WTC11 (cell line): Measurements from ENCODE around the gene ASCL2. TPM values are rescaled to one million over a fixed set of nuclear protein-coding genes. Genes with fewer than 3 reads are reported as not detected.
"Not testable (repeated sequence)": the region's sequence is repeated elsewhere in the genome, so short reads cannot be mapped to it uniquely, and the experiment has no call there.

Experiments used
- ATAC-seq: fragments of 200-7000 bp; cut with Tn5 transposase; 2 replicates; pipeline ENCODE4 v1.10.0; 2021; ENCODE audit warnings: mild to moderate bottlenecking, moderate library complexity
- CTCF ChIA-PET: fragments of 300-600 bp; sonication (Branson Sonifier 250); formaldehyde crosslinking; loops from one replicate; lab custom pipeline; 2021; ENCODE audit warnings: antibody characterized with exemption; lab: Charles Lee
- POLR2A ChIA-PET: fragments of 350-600 bp; sonication (Branson Sonifier 250); formaldehyde crosslinking; loops from one replicate; lab custom pipeline; 2021; ENCODE audit warnings: antibody characterized with exemption; lab: Charles Lee
- DNase-seq: peaks from one replicate; pipeline ENCODE4 v3.0.0; 2021; ENCODE audit warnings: low spot score
- H3K27ac Mint-ChIP-seq: 2 replicates; pipeline ENCODE4 v1.8.0; 2021; ENCODE audit warnings: mixed read lengths
- H3K27me3 Mint-ChIP-seq: 2 replicates; pipeline ENCODE4 v1.8.0; 2021; ENCODE audit warnings: low read depth, mild to moderate bottlenecking, moderate library complexity, mixed read lengths
- H3K36me3 Mint-ChIP-seq: 2 replicates; pipeline ENCODE4 v1.8.0; 2021; ENCODE audit warnings: mixed read lengths
- H3K4me1 Mint-ChIP-seq: 2 replicates; pipeline ENCODE4 v1.8.0; 2022; ENCODE audit warnings: mixed read lengths
- H3K4me3 Mint-ChIP-seq: 2 replicates; pipeline ENCODE4 v1.8.0; 2021; ENCODE audit warnings: mild to moderate bottlenecking, moderate library complexity, mixed read lengths
- H3K9me3 Mint-ChIP-seq: 2 replicates; pipeline ENCODE4 v1.8.0; 2021; ENCODE audit warnings: mixed read lengths
- ETV6 ChIP-seq: sonication (generic); formaldehyde crosslinking; IDR thresholded peaks from 2 replicates; pipeline ENCODE4 v1.8.1; 2022; ENCODE audit warnings: mild to moderate bottlenecking, missing genetic modification reagents
- FOXP1 ChIP-seq: sonication (generic); formaldehyde crosslinking; IDR thresholded peaks from 2 replicates; pipeline ENCODE4 v1.8.0; 2022; ENCODE audit warnings: missing genetic modification reagents, mild to moderate bottlenecking, moderate library complexity, borderline replicate concordance
- GABPB1 ChIP-seq: sonication (generic); formaldehyde crosslinking; IDR thresholded peaks from 2 replicates; pipeline ENCODE4 v1.8.1; 2023; ENCODE audit warnings: mild to moderate bottlenecking, missing genetic modification reagents
- GRHL2 ChIP-seq: fragments of 250-450 bp; sonication (Bioruptor Pico); IDR thresholded peaks from 2 replicates; pipeline ENCODE4 v1.8.0; 2022; ENCODE audit warnings: mild to moderate bottlenecking, moderate library complexity; ENCODE audit not compliant: insufficient replicate concordance, severe bottlenecking
- NFE2L1 ChIP-seq: sonication (generic); formaldehyde crosslinking; IDR thresholded peaks from 2 replicates; pipeline ENCODE4 v1.8.1; 2023; ENCODE audit warnings: missing genetic modification reagents
- NR3C1 ChIP-seq: sonication (generic); formaldehyde crosslinking; conservative IDR thresholded peaks from 2 replicates; pipeline ENCODE4 v1.8.1; 2023; ENCODE audit warnings: low read depth, mild to moderate bottlenecking, missing genetic modification reagents
- SMAD4 ChIP-seq: sonication (generic); formaldehyde crosslinking; IDR thresholded peaks from 2 replicates; pipeline ENCODE4 v1.8.0; 2022; ENCODE audit warnings: mild to moderate bottlenecking, missing genetic modification reagents
- SP1 ChIP-seq: sonication (generic); formaldehyde crosslinking; conservative IDR thresholded peaks from 2 replicates; pipeline ENCODE4 v1.8.1; 2022; ENCODE audit warnings: missing genetic modification reagents
- TCF7 ChIP-seq: sonication (generic); formaldehyde crosslinking; IDR thresholded peaks from 2 replicates; pipeline ENCODE4 v1.8.0; 2022; ENCODE audit warnings: mild to moderate bottlenecking, low read depth, missing genetic modification reagents, moderate library complexity
- ZNF232 ChIP-seq: sonication (generic); formaldehyde crosslinking; IDR thresholded peaks from 2 replicates; pipeline ENCODE4 v1.8.0; 2022; ENCODE audit warnings: mild to moderate bottlenecking, missing genetic modification reagents
- ZNF425 ChIP-seq: fragments of 250-450 bp; sonication (Bioruptor Pico); conservative IDR thresholded peaks from 2 replicates; pipeline ENCODE4 v1.9.0; 2021; ENCODE audit warnings: mild to moderate bottlenecking
- total RNA-seq: library from RNA; stranded (reverse); gene quantifications from 3 replicates; pipeline ENCODE4 v1.2.3, GENCODE V29; 2021
- TF ChIP-seq, protein P1 (sequence below): fragments of 200-600 bp; IDR thresholded peaks from 2 replicates; pipeline ENCODE4 v1.8.0; 2022; ENCODE audit warnings: antibody characterized with exemption
- TF ChIP-seq, protein P2 (sequence below): sonication (generic); formaldehyde crosslinking; IDR thresholded peaks from 2 replicates; pipeline ENCODE4 v1.8.1; 2023; ENCODE audit warnings: mild to moderate bottlenecking, missing genetic modification reagents
- TF ChIP-seq, protein P3 (sequence below): sonication (generic); formaldehyde crosslinking; IDR thresholded peaks from 2 replicates; pipeline ENCODE4 v1.8.1; 2022; ENCODE audit warnings: low read depth, missing genetic modification reagents, borderline replicate concordance
- TF ChIP-seq, protein P4 (sequence below): sonication (generic); formaldehyde crosslinking; IDR thresholded peaks from 2 replicates; pipeline ENCODE4 v1.8.0; 2023; ENCODE audit warnings: missing genetic modification reagents, mild to moderate bottlenecking, borderline replicate concordance

ASCL2 gene
- total RNA-seq, 1 experiment from 2014 or later, result 0.24 TPM

DNA sequence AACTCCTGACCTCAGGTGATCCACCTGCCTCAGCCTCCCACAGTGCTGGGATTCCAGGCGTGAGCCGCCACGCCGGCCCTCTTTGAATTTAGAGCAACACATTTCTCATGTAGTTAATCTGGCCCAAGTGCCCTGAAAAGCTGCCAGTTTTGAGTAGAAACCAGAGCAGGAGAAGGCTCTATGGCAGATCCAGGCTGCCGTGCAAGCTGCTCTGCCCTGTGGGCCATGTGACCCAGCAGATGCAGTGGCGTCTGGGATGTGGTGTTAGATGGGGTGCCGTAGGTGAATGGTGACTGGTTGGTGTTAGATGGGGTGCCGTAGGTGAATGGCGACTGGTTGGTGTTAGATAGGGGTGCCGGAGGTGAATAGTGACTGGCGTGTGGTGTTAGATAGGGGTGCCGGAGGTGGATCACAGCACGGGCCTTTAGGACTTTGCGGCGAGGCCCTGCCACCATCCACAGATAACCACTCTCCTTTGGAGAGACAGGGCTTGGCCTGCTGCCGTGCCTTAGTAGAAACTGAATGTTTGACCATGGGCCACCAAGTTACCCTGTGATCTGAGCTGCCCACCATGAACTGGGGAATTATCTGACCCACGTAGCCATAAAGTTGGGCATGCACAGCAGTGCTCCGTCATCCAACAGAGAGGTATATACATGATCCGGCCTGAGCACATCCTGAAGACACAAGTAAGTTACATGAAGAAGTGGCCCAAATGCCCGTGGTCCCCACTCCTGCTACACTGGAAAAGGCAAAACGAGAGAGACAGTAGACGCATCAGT lies 32.7 kb downstream of the ASCL2 start:
- ChIA-PET CTCF (no interaction called here), POLR2A (no interaction called here)
- H3K4me1 Mint-ChIP-seq, result peaks cover 10% of the 10 kb centered on the region
- H3K4me3 Mint-ChIP-seq, result no peak overlapping the region
- H3K27me3 Mint-ChIP-seq, result peaks cover 52% of the 10 kb centered on the region
- DNase-seq, result no peak
- no peak for TF ChIP-seq ETV6 (CRISPR knock-in tag)
- no peak for TF ChIP-seq SMAD4 (CRISPR knock-in tag)
- TF ChIP-seq, protein P1, sequence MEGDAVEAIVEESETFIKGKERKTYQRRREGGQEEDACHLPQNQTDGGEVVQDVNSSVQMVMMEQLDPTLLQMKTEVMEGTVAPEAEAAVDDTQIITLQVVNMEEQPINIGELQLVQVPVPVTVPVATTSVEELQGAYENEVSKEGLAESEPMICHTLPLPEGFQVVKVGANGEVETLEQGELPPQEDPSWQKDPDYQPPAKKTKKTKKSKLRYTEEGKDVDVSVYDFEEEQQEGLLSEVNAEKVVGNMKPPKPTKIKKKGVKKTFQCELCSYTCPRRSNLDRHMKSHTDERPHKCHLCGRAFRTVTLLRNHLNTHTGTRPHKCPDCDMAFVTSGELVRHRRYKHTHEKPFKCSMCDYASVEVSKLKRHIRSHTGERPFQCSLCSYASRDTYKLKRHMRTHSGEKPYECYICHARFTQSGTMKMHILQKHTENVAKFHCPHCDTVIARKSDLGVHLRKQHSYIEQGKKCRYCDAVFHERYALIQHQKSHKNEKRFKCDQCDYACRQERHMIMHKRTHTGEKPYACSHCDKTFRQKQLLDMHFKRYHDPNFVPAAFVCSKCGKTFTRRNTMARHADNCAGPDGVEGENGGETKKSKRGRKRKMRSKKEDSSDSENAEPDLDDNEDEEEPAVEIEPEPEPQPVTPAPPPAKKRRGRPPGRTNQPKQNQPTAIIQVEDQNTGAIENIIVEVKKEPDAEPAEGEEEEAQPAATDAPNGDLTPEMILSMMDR, result no peak
- TF ChIP-seq NR3C1 (CRISPR knock-in tag), result no peak
- no peak for TF ChIP-seq NFE2L1 (CRISPR knock-in tag)
- TF ChIP-seq FOXP1 (CRISPR knock-in tag), result no peak
- H3K36me3 Mint-ChIP-seq, result no peaks in the 10 kb centered on the region
- H3K27ac Mint-ChIP-seq, result no peak overlapping the region
- ATAC-seq, result no peak
- peaks cover 30% of the 10 kb centered on the region for H3K9me3 Mint-ChIP-seq

DNA sequence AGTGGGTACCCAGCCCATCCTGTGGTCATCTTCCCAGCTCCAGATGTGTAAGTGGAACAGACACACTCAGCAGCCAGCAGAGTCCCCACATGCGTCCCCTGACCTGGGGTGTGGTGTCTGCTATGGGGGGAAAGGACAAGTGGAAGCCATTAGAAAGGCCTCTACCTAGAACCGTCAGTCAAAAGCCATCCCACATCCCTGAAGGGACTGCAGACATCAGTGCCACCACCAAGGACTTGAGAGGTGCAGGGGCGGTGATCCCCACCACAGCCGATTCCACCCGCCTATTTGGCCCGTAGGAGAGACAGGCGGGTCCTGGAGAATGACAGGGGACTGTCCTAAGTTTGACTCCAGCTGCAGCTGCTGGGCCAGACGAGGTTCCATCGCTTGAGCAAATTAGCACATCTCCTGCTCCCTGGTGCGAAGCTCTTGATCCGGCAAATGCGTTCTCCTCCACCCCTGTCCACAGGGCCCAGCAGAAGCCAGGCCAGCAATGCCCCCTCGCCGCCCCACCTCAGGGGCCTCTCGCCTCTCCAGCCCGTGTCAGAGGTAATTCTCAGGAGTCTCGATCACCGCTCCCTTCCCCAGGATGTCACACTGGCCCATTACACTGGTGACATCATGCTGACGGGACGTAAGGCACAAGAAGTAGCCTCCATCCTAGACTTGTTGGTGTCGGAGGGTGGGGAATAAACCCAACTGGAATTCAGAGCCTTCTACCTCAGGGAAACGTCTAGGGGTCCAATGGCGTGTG lies 33.8 kb downstream of the ASCL2 start:
- H3K27ac Mint-ChIP-seq, ATAC-seq, H3K4me3 Mint-ChIP-seq, DNase-seq, H3K36me3 Mint-ChIP-seq: not testable (repeated sequence)
- H3K27me3 Mint-ChIP-seq, result peaks cover 57% of the 10 kb centered on the region
- CTCF ChIA-PET, result interaction anchor here (0.7 to 0.9 kb wide), 2 partner anchors 42 to 68 kb away, joined by 3 read pairs; no protein-coding TSS in a partner anchor
- peaks cover 10% of the 10 kb centered on the region for H3K4me1 Mint-ChIP-seq
- POLR2A ChIA-PET, result interaction anchor here (0.5 kb wide), 1 partner anchor 140 kb away, joined by 3 read pairs; no protein-coding TSS in a partner anchor
- H3K9me3 Mint-ChIP-seq, result peaks cover 22% of the 10 kb centered on the region

GRCh38 chr11:2235588-2236326 lies 34.6 kb downstream of the ASCL2 start:
- ChIA-PET POLR2A (interaction anchor here (0.5 kb wide), 1 partner anchor 141 kb away, joined by 3 read pairs; no protein-coding TSS in a partner anchor), CTCF (interaction anchor here (0.7 to 1.7 kb wide), 3 partner anchors 38 to 69 kb away, joined by 3 read pairs; no protein-coding TSS in a partner anchor)
- peaks cover 10% of the 10 kb centered on the region for H3K4me1 Mint-ChIP-seq
- no peak for DNase-seq
- no peak for ATAC-seq
- peaks cover 22% of the 10 kb centered on the region for H3K9me3 Mint-ChIP-seq
- no peak overlapping the region for H3K4me3 Mint-ChIP-seq
- H3K36me3 Mint-ChIP-seq, result no peaks in the 10 kb centered on the region
- H3K27me3 Mint-ChIP-seq, result peaks cover 57% of the 10 kb centered on the region
- no peak overlapping the region for H3K27ac Mint-ChIP-seq
- TF ChIP-seq, protein P2, sequence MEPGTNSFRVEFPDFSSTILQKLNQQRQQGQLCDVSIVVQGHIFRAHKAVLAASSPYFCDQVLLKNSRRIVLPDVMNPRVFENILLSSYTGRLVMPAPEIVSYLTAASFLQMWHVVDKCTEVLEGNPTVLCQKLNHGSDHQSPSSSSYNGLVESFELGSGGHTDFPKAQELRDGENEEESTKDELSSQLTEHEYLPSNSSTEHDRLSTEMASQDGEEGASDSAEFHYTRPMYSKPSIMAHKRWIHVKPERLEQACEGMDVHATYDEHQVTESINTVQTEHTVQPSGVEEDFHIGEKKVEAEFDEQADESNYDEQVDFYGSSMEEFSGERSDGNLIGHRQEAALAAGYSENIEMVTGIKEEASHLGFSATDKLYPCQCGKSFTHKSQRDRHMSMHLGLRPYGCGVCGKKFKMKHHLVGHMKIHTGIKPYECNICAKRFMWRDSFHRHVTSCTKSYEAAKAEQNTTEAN (CRISPR knock-in tag), result no peak
- TF ChIP-seq, protein P3, sequence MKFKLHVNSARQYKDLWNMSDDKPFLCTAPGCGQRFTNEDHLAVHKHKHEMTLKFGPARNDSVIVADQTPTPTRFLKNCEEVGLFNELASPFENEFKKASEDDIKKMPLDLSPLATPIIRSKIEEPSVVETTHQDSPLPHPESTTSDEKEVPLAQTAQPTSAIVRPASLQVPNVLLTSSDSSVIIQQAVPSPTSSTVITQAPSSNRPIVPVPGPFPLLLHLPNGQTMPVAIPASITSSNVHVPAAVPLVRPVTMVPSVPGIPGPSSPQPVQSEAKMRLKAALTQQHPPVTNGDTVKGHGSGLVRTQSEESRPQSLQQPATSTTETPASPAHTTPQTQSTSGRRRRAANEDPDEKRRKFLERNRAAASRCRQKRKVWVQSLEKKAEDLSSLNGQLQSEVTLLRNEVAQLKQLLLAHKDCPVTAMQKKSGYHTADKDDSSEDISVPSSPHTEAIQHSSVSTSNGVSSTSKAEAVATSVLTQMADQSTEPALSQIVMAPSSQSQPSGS (CRISPR knock-in tag), result no peak
- TF ChIP-seq GABPB1 (CRISPR knock-in tag), result no peak
- no peak for TF ChIP-seq ZNF425 (CRISPR knock-in tag)
- TF ChIP-seq TCF7 (CRISPR knock-in tag), result no peak
- no peak for TF ChIP-seq ZNF232 (CRISPR knock-in tag)
- no peak for TF ChIP-seq SP1 (CRISPR knock-in tag)
- no peak for TF ChIP-seq SMAD4 (CRISPR knock-in tag)
- TF ChIP-seq, protein P4, sequence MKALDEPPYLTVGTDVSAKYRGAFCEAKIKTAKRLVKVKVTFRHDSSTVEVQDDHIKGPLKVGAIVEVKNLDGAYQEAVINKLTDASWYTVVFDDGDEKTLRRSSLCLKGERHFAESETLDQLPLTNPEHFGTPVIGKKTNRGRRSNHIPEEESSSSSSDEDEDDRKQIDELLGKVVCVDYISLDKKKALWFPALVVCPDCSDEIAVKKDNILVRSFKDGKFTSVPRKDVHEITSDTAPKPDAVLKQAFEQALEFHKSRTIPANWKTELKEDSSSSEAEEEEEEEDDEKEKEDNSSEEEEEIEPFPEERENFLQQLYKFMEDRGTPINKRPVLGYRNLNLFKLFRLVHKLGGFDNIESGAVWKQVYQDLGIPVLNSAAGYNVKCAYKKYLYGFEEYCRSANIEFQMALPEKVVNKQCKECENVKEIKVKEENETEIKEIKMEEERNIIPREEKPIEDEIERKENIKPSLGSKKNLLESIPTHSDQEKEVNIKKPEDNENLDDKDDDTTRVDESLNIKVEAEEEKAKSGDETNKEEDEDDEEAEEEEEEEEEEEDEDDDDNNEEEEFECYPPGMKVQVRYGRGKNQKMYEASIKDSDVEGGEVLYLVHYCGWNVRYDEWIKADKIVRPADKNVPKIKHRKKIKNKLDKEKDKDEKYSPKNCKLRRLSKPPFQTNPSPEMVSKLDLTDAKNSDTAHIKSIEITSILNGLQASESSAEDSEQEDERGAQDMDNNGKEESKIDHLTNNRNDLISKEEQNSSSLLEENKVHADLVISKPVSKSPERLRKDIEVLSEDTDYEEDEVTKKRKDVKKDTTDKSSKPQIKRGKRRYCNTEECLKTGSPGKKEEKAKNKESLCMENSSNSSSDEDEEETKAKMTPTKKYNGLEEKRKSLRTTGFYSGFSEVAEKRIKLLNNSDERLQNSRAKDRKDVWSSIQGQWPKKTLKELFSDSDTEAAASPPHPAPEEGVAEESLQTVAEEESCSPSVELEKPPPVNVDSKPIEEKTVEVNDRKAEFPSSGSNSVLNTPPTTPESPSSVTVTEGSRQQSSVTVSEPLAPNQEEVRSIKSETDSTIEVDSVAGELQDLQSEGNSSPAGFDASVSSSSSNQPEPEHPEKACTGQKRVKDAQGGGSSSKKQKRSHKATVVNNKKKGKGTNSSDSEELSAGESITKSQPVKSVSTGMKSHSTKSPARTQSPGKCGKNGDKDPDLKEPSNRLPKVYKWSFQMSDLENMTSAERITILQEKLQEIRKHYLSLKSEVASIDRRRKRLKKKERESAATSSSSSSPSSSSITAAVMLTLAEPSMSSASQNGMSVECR (CRISPR knock-in tag), result no peak
- no peak for TF ChIP-seq GRHL2 (CRISPR knock-in tag)
